HL-60 (cell line): ENCODE results near the gene FANCI.
A peak's percentile ranks its signal among the peaks of the same experiment; 100 is the strongest.

Source experiments
- DNase-seq, 2 experiments: peaks; one replicate each; pipeline ENCODE4 v3.0.0-alpha.2; 2010 to 2020; ENCODE audit warnings: low read depth in 1 of 2, low spot score in 1 of 2
- H3K27ac ChIP-seq: fragments of 250-450 bp; sonication (Bioruptor Pico); replicated peaks from 2 replicates; pipeline ENCODE4 v1.5.1; 2020; ENCODE audit warnings: mild to moderate bottlenecking, moderate library complexity
- H3K27me3 ChIP-seq: fragments of 250-450 bp; sonication (Bioruptor Pico); 2 replicates; pipeline ENCODE4 v1.5.1; 2021; ENCODE audit warnings: mild to moderate bottlenecking, moderate library complexity; ENCODE audit not compliant: insufficient read depth, poor library complexity, severe bottlenecking
- H3K4me3 ChIP-seq: replicated peaks from 2 replicates; pipeline ENCODE4 v1.5.1; 2011; ENCODE audit warnings: mild to moderate bottlenecking, control low read depth, low read length; ENCODE audit not compliant: insufficient read depth
- CTCF ChIP-seq: IDR thresholded peaks from one replicate; pipeline ENCODE4 v1.5.1; 2011; ENCODE audit warnings: low read length, control low read depth, inconsistent platforms; ENCODE audit not compliant: insufficient read depth
- GABPA ChIP-seq: IDR thresholded peaks from 2 replicates; pipeline ENCODE4 v1.6.1; 2012; ENCODE audit warnings: low read depth
- POLR2AphosphoS5 ChIP-seq: IDR thresholded peaks from 2 replicates; pipeline ENCODE4 v1.6.1; 2012; ENCODE audit warnings: low read depth
- REST ChIP-seq: IDR thresholded peaks from 2 replicates; pipeline ENCODE4 v1.6.1; 2012; ENCODE audit warnings: low read depth; ENCODE audit not compliant: insufficient replicate concordance
- SPI1 ChIP-seq: IDR thresholded peaks from 2 replicates; pipeline ENCODE4 v1.6.1; 2012; ENCODE audit warnings: low read depth, mild to moderate bottlenecking, borderline replicate concordance

Gene FANCI

GRCh38 chr15:89206908-89207331 is 36.9 kb upstream of the FANCI start:
- Histone ChIP-seq H3K27ac (no peak overlapping the region), H3K27me3 (no peaks in the 10 kb centered on the region), H3K4me3 (no peak overlapping the region)
- TF ChIP-seq CTCF = peak; percentile 91
- no peak for TF ChIP-seq SPI1
- TF ChIP-seq GABPA = no peak
- DNase-seq = peak; percentile 36 to 71

- Histone ChIP-seq H3K27ac (no peak overlapping the region), H3K4me3 (no peak overlapping the region), H3K27me3 (no peaks in the 10 kb centered on the region)
- TF ChIP-seq SPI1 (no peak), GABPA (no peak), CTCF (no peak), POLR2AphosphoS5 (no peak), REST (no peak)
- DNase-seq = no peak
Observed at GRCh38 chr15:89208256-89208655, 35.5 kb upstream of the FANCI start.

GRCh38 chr15:89209057-89209456 is 34.7 kb upstream of the FANCI start:
- DNase-seq = no peak
- no peaks in the 10 kb centered on the region for H3K27me3 ChIP-seq
- TF ChIP-seq SPI1 (no peak), CTCF (no peak), GABPA (no peak), REST (no peak), POLR2AphosphoS5 (no peak)
- H3K4me3 ChIP-seq = no peak overlapping the region
- H3K27ac ChIP-seq = no peak overlapping the region

GRCh38 chr15:89211678-89212170 is 32.1 kb upstream of the FANCI start:
- DNase-seq = peak in 1 of 2 experiments; percentile 18
- TF ChIP-seq POLR2AphosphoS5 = no peak
- no peak for TF ChIP-seq GABPA
- no peak for TF ChIP-seq CTCF
- no peak for TF ChIP-seq REST
- no peak for TF ChIP-seq SPI1
- no peak overlapping the region for H3K4me3 ChIP-seq
- H3K27me3 ChIP-seq = no peaks in the 10 kb centered on the region
- H3K27ac ChIP-seq = no peak overlapping the region
